Activated gamma-delta T cell treated with Interleukin-2 at 50 U/mL for 16 hours (primary cell): ENCODE results near the gene CCDC148.
"Not testable (repeated sequence)": the region's sequence is repeated elsewhere in the genome, so short reads cannot be mapped to it uniquely, and the experiment has no call there.

Experiments used
- DNase-seq: peaks from one replicate; pipeline ENCODE4 v3.0.0-alpha.2; 2020

CCDC148 gene

GRCh38 chr2:158481116-158481515 lies 24.6 kb upstream of the CCDC148 start:
- no peak for DNase-seq

- no peak for DNase-seq
These were observed 22.3 kb upstream of the CCDC148 start for GRCh38 chr2:158478816-158479215.

GRCh38 chr2:158478237-158478636 lies 21.7 kb upstream of the CCDC148 start:
- DNase-seq: no peak

- DNase-seq: no peak
These were observed 20.6 kb upstream of the CCDC148 start for GRCh38 chr2:158477202-158477601.

- not testable (repeated sequence) for DNase-seq
These were observed 18.0 kb upstream of the CCDC148 start for GRCh38 chr2:158474526-158475011.

GRCh38 chr2:158473719-158474392 lies 17.3 kb upstream of the CCDC148 start:
- DNase-seq: no peak

- DNase-seq: not testable (repeated sequence)
These were observed 16.7 kb upstream of the CCDC148 start for GRCh38 chr2:158473300-158473699.

- DNase-seq: not testable (repeated sequence)
These were observed 16.3 kb upstream of the CCDC148 start for GRCh38 chr2:158472829-158473228.

- no peak for DNase-seq
These were observed 10.7 kb upstream of the CCDC148 start for GRCh38 chr2:158467248-158467647.

- DNase-seq: no peak
These were observed 8.1 kb upstream of the CCDC148 start for GRCh38 chr2:158464426-158465281.

- DNase-seq: no peak
These were observed 7.0 kb upstream of the CCDC148 start for GRCh38 chr2:158463496-158464095.

- no peak for DNase-seq
These were observed 4.2 kb upstream of the CCDC148 start for GRCh38 chr2:158460632-158461297.

GRCh38 chr2:158459161-158460003 lies 2.8 kb upstream of the CCDC148 start:
- DNase-seq: no peak

GRCh38 chr2:158458617-158458920 lies 2.0 kb upstream of the CCDC148 start:
- DNase-seq: no peak

GRCh38 chr2:158457826-158458616 lies 1.5 kb upstream of the CCDC148 start:
- no peak for DNase-seq

GRCh38 chr2:158457092-158457825 lies 706 bp upstream of the CCDC148 start:
- peak; percentile 38 for DNase-seq

- no peak for DNase-seq
These were observed 12.9 kb downstream of the CCDC148 start for GRCh38 chr2:158443606-158444005.

- not testable (repeated sequence) for DNase-seq
These were observed 17.5 kb downstream of the CCDC148 start for GRCh38 chr2:158439062-158439461.

- DNase-seq: not testable (repeated sequence)
These were observed 22.8 kb downstream of the CCDC148 start for GRCh38 chr2:158433716-158434115.

- DNase-seq: no peak
These were observed 24.4 kb downstream of the CCDC148 start for GRCh38 chr2:158432117-158432516.

GRCh38 chr2:158414538-158414937 lies 42.0 kb downstream of the CCDC148 start:
- no peak for DNase-seq
